ENCODE measurements around the gene ANKS3. TPM values are rescaled to one million over a fixed set of nuclear protein-coding genes. Genes with fewer than 3 reads are reported as not detected.

ANKS3 gene
- total RNA-seq, 1 experiment from 2014 or later = 25.5 TPM

- TF ChIP-seq RAD21 (IDR thresholded peaks at IDR 0.05; ENCODE audit: low read depth) = no peak
- TF ChIP-seq SIN3A (IDR thresholded peaks at IDR 0.05; ENCODE audit: low read depth) = peak; percentile 15
- no peak for TF ChIP-seq YY1 (IDR thresholded peaks at IDR 0.05; ENCODE audit: extremely low read depth, insufficient replicate concordance, low read depth, low read length)
- no peak for TF ChIP-seq SP1 (IDR thresholded peaks at IDR 0.05; ENCODE audit: low read depth)
- no peak for TF ChIP-seq CBX3 (IDR thresholded peaks at IDR 0.05; ENCODE audit: low read depth)
These were observed 862 bp upstream of the ANKS3 start (continued) for GRCh38 chr16:4734730-4735535.

- intact Hi-C loops (cut with micrococcal nuclease) = loop anchor here (1.0 to 5.0 kb wide), 4 partner anchors 33 to 224 kb away; partner anchors contain the start of genes ROGDI, SEC14L5 and ZNF500
- ChIA-PET RAD21 (ENCODE audit: low non-redundant PET in 1 of 2, low total read pairs in 2 of 2, uncharacterized antibody in 2 of 2, unreplicated experiment in 2 of 2) (interaction anchor here in 1 of 2 experiments (1.0 kb wide), 2 partner anchors 40 to 182 kb away, joined by 3 read pairs; no protein-coding TSS in a partner anchor), CTCF (interaction anchor here (1.5 to 1.6 kb wide), 3 partner anchors 9 to 222 kb away, joined by 3 to 11 read pairs (median 4); partner anchors contain the start of gene MGRN1), POLR2A (interaction anchor here (0.8 to 1.9 kb wide), 7 partner anchors 10 to 211 kb away, joined by 3 to 8 read pairs (median 5); partner anchors contain the start of gene ROGDI)
- H3K79me2 ChIP-seq (ENCODE audit: insufficient read depth, low read length) = peaks cover 29% of the 10 kb centered on the region
- H3K27ac ChIP-seq (ENCODE audit: low read depth, low read length) = peak overlapping the region; percentile 83
- BruUV-seq (replicated peaks) = no TSS peak
- H4K20me1 ChIP-seq (ENCODE audit: insufficient read depth) = no peaks in the 10 kb centered on the region
- H2AFZ ChIP-seq (ENCODE audit: low read depth, low read length, poor library complexity, severe bottlenecking) = no peak overlapping the region
- peak overlapping the region; percentile 96 for H3K4me2 ChIP-seq (ENCODE audit: low read length)
- no peaks in the 10 kb centered on the region for H3K27me3 ChIP-seq (ENCODE audit: insufficient read depth, low read length)
- H3K4me1 ChIP-seq (ENCODE audit: control insufficient read depth in 1 of 2, insufficient read depth in 2 of 2, low read length in 2 of 2) = peaks cover 8 to 19% of the 10 kb centered on the region in 2 experiments
- ATAC-seq (peak; percentile 24), DNase-seq (ENCODE audit: low read depth, low spot score) (no peak)
- H3K36me3 ChIP-seq (ENCODE audit: control insufficient read depth in 1 of 2, insufficient read depth in 2 of 2, low read length in 2 of 2) = peaks cover 3 to 14% of the 10 kb centered on the region in 2 experiments; a peak in 3 of 4 replicates
- H3K9me2 ChIP-seq (ENCODE audit: insufficient read depth) = no peaks in the 10 kb centered on the region
- TF ChIP-seq RAD21 (IDR thresholded peaks at IDR 0.05; ENCODE audit: low read depth) (no peak), EGR1 (IDR thresholded peaks at IDR 0.05; ENCODE audit: low read depth) (no peak), SRF (IDR thresholded peaks at IDR 0.05; ENCODE audit: low read depth) (no peak), JUND (IDR thresholded peaks at IDR 0.05) (no peak), POLR2AphosphoS5 (IDR thresholded peaks at IDR 0.05; ENCODE audit: low read depth, low read length) (no peak), FOSL1 (IDR thresholded peaks at IDR 0.05; ENCODE audit: low read depth) (no peak)
- H3K9me3 ChIP-seq (ENCODE audit: control insufficient read depth in 1 of 2, insufficient read depth in 1 of 2, low read depth in 1 of 2, low read length in 2 of 2) = no peaks in the 10 kb centered on the region
- H3K9ac ChIP-seq (ENCODE audit: low read length) = peak overlapping the region; percentile 94
- H3K4me3 ChIP-seq (replicated peaks in 1 of 2; ENCODE audit: low read depth in 1 of 2, low read length in 2 of 2) = peak overlapping the region; percentile 97
These were observed 366 bp downstream of the ANKS3 start for GRCh38 chr16:4733747-4734062.
